Trophoblast cell (in vitro differentiated cells and primary cell): ENCODE results near the gene UBE2I.
"Not testable (repeated sequence)": the region's sequence is repeated elsewhere in the genome, so short reads cannot be mapped to it uniquely, and the experiment has no call there.

ENCODE experiments used
- DNase-seq, 2 donors: peaks; one replicate each; pipeline ENCODE4 v3.0.0-alpha.2; 2016
- H2AFZ ChIP-seq: 2 replicates; pipeline ENCODE4 v1.6.1; 2013; ENCODE audit warnings: low read length, moderate library complexity, mild to moderate bottlenecking; ENCODE audit not compliant: insufficient read depth, poor library complexity
- H2AK5ac ChIP-seq: 2 replicates; pipeline ENCODE4 v1.6.1; 2013; ENCODE audit warnings: mild to moderate bottlenecking, low read length
- H2BK120ac ChIP-seq: 2 replicates; pipeline ENCODE4 v1.6.1; 2013; ENCODE audit warnings: low read length, mild to moderate bottlenecking, moderate library complexity; ENCODE audit not compliant: insufficient read depth, poor library complexity
- H2BK12ac ChIP-seq: 2 replicates; pipeline ENCODE4 v1.6.1; 2013; ENCODE audit warnings: mild to moderate bottlenecking, low read length, moderate library complexity
- H2BK5ac ChIP-seq: 2 replicates; pipeline ENCODE4 v1.6.1; 2013; ENCODE audit warnings: low read length, low read depth, moderate library complexity, mild to moderate bottlenecking; ENCODE audit not compliant: poor library complexity
- H3K14ac ChIP-seq: 2 replicates; pipeline ENCODE4 v1.6.1; 2013; ENCODE audit warnings: mild to moderate bottlenecking, low read length
- H3K18ac ChIP-seq: 2 replicates; pipeline ENCODE4 v1.6.1; 2013; ENCODE audit warnings: mild to moderate bottlenecking, low read length
- H3K23ac ChIP-seq: 2 replicates; pipeline ENCODE4 v1.6.1; 2013; ENCODE audit warnings: low read length
- H3K27ac ChIP-seq: 2 replicates; pipeline ENCODE4 v1.5.1; 2013; ENCODE audit warnings: low read depth, mild to moderate bottlenecking, inconsistent platforms, low read length, moderate library complexity
- H3K27me3 ChIP-seq: 2 replicates; pipeline ENCODE4 v1.6.1; 2013; ENCODE audit warnings: inconsistent platforms, mild to moderate bottlenecking, low read length, moderate library complexity; ENCODE audit not compliant: insufficient read depth
- H3K36me3 ChIP-seq, 2 experiments: 1 replicate in 1 of 2; 2 replicates in 1 of 2; pipeline ENCODE4 v1.6.1; 2013; ENCODE audit warnings: low read length in 2 of 2, mild to moderate bottlenecking in 2 of 2, moderate library complexity in 1 of 2; ENCODE audit not compliant: insufficient read depth in 2 of 2, control insufficient read depth in 1 of 2
- H3K4ac ChIP-seq: 2 replicates; pipeline ENCODE4 v1.6.1; 2013; ENCODE audit warnings: low read depth, mild to moderate bottlenecking, low read length, moderate library complexity
- H3K4me1 ChIP-seq, 2 experiments: 1 replicate in 1 of 2; 2 replicates in 1 of 2; pipeline ENCODE4 v1.6.1; 2013; ENCODE audit warnings: low read length in 2 of 2, mild to moderate bottlenecking in 2 of 2, moderate library complexity in 1 of 2; ENCODE audit not compliant: insufficient read depth in 2 of 2, control insufficient read depth in 1 of 2
- H3K4me2 ChIP-seq: 2 replicates; pipeline ENCODE4 v1.6.1; 2013; ENCODE audit warnings: inconsistent platforms, mild to moderate bottlenecking, low read length, moderate library complexity
- H3K4me3 ChIP-seq: 2 replicates; pipeline ENCODE4 v1.5.1; 2013; ENCODE audit warnings: mild to moderate bottlenecking, low read depth, low read length, inconsistent platforms
- H3K79me1 ChIP-seq: one replicate; pipeline ENCODE4 v1.6.1; 2013; ENCODE audit warnings: low read length
- H3K79me2 ChIP-seq: 2 replicates; pipeline ENCODE4 v1.6.1; 2013; ENCODE audit warnings: low read length, mild to moderate bottlenecking; ENCODE audit not compliant: control insufficient read depth, insufficient read depth, poor library complexity
- H3K9ac ChIP-seq: 2 replicates; pipeline ENCODE4 v1.6.1; 2013; ENCODE audit warnings: mild to moderate bottlenecking, low read length
- H3K9me3 ChIP-seq: 2 replicates; pipeline ENCODE4 v1.6.1; 2013; ENCODE audit warnings: low read depth, mild to moderate bottlenecking, control low read depth, inconsistent platforms, low read length; ENCODE audit not compliant: insufficient read depth
- H4K12ac ChIP-seq: 2 replicates; pipeline ENCODE4 v1.6.1; 2013; ENCODE audit warnings: low read depth, mild to moderate bottlenecking, low read length, moderate library complexity
- H4K8ac ChIP-seq: 2 replicates; pipeline ENCODE4 v1.6.1; 2013; ENCODE audit warnings: low read depth, mild to moderate bottlenecking, low read length, moderate library complexity
- H4K91ac ChIP-seq: one replicate; pipeline ENCODE4 v1.6.1; 2013; ENCODE audit warnings: low read depth, mild to moderate bottlenecking, low read length, moderate library complexity
- WGBS: extraction: QIAGEN DNeasy Blood & Tissue Kit; methylation state at CpG from one replicate; pipeline ENCODE4 v1.1.7; 2013; ENCODE audit warnings: missing lambda C conversion rate; ENCODE audit not compliant: insufficient read length, insufficient coverage; ENCODE audit errors: extremely low coverage; 5-methylcytosine and 5-hydroxymethylcytosine counted together

The UBE2I gene

GRCh38 chr16:1271724-1272413, 37.6 kb upstream of the UBE2I start:
- not testable (repeated sequence) for H3K79me1 ChIP-seq, H2AK5ac ChIP-seq, H3K36me3 ChIP-seq, H4K8ac ChIP-seq, H3K4ac ChIP-seq, H4K12ac ChIP-seq, H3K4me1 ChIP-seq, H3K27me3 ChIP-seq, H3K14ac ChIP-seq, H3K27ac ChIP-seq, H4K91ac ChIP-seq, H3K9ac ChIP-seq, H3K9me3 ChIP-seq, H2BK120ac ChIP-seq, H2AFZ ChIP-seq, DNase-seq, H3K18ac ChIP-seq, H2BK5ac ChIP-seq, H3K79me2 ChIP-seq, H3K23ac ChIP-seq, H2BK12ac ChIP-seq, H3K4me2 ChIP-seq
- WGBS, result no CpG with 5 or more reads among the region's 19 CpGs
- H3K4me3 ChIP-seq, result peak overlapping the region; percentile 18

DNA sequence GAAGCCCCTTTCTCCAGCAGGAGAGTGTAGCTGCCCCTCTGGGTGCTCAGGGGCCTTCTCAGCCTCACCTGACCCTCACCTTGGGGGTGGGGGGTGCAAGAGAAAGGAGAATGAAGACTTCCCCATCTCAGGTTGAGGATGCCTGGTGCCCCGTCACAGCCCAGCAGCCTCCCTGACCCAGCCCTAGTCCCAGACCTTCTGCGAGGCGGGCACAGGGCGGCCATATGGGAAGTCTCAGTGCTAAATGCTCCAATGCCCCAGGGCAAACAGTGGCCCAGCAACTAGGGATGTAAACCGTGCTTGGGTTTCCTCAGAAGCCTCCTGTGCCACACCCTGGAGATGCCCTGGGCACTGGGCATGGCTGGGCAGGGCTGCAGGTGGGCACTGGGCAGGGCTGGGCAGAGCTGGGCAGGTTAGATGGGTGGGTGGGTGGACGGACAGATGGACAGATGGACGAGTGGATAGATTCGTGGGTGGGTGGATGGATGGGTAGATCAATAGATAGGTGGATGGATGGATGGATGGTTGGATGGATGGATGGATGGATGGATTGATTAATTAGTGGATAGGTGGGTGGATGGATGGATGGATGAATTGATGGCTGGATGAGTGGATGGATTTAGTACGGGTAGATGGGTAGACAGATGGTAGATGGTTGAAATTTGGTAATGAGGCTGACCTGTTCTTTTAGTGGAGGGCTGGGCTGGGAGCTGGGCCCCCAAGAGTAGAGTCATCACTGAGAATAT, 36.8 kb upstream of the UBE2I start:
- no peak overlapping the region for H2BK12ac ChIP-seq

DNA sequence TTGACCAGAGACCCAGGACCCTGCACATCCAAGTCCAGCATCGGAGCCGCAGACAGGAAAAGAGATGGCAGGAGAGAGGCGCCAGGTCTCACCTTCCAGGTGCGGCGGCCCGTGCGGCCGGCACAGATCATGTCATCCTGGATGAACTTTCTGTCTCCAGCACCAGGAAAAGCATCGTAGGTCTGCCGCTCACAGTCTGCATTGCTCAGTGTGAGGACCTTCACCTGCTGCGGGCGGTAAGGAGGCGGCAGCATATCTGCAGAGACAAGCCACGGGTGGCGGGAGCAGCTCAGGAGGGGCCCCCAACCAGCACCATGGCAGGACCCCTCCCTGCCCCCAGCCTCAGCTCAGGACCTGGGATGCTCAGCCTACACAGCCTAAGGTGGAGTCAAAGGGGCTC, 35.6 kb upstream of the UBE2I start:
- Histone ChIP-seq H2BK120ac (no peak overlapping the region), H2AFZ (no peak overlapping the region), H3K4me2 (no peak overlapping the region), H3K4me1 (no peaks in the 10 kb centered on the region), H3K79me1 (no peaks in the 10 kb centered on the region), H3K4ac (no peak overlapping the region), H2BK12ac (no peak overlapping the region), H3K18ac (no peak overlapping the region), H4K12ac (no peak overlapping the region), H2AK5ac (no peak overlapping the region), H3K27ac (no peak overlapping the region), H3K14ac (no peak overlapping the region), H2BK5ac (no peak overlapping the region), H3K4me3 (no peak overlapping the region), H4K8ac (no peak overlapping the region), H3K23ac (no peak overlapping the region), H3K36me3 (no peaks in the 10 kb centered on the region), H3K9me3 (peaks cover 3% of the 10 kb centered on the region), H3K79me2 (no peaks in the 10 kb centered on the region), H3K9ac (no peak overlapping the region), H4K91ac (no peak overlapping the region), H3K27me3 (no peaks in the 10 kb centered on the region)
- WGBS, result no CpG with 5 or more reads among the region's 15 CpGs
- DNase-seq, result no peak

More for the DNA sequence above, 36.8 kb upstream of the UBE2I start:
- no peaks in the 10 kb centered on the region for H3K36me3 ChIP-seq
- no peaks in the 10 kb centered on the region for H3K4me1 ChIP-seq
- no peak for DNase-seq
- H4K91ac ChIP-seq, result no peak overlapping the region
- H3K9me3 ChIP-seq, result peaks cover 3% of the 10 kb centered on the region
- H3K18ac ChIP-seq, result no peak overlapping the region
- H2BK5ac ChIP-seq, result no peak overlapping the region
- H3K27me3 ChIP-seq, result no peaks in the 10 kb centered on the region
- WGBS, result 100% methylated on average over 3 of the region's 9 CpGs
- no peak overlapping the region for H3K23ac ChIP-seq
- H3K79me2 ChIP-seq, result no peaks in the 10 kb centered on the region
- H3K9ac ChIP-seq, result no peak overlapping the region
- H2AFZ ChIP-seq, result no peak overlapping the region
- no peak overlapping the region for H3K4me3 ChIP-seq
- no peak overlapping the region for H4K12ac ChIP-seq
- no peak overlapping the region for H3K4ac ChIP-seq
- H2BK120ac ChIP-seq, result no peak overlapping the region
- no peak overlapping the region for H2AK5ac ChIP-seq
- no peaks in the 10 kb centered on the region for H3K79me1 ChIP-seq
- no peak overlapping the region for H3K4me2 ChIP-seq
- H4K8ac ChIP-seq, result no peak overlapping the region
- no peak overlapping the region for H3K14ac ChIP-seq
- no peak overlapping the region for H3K27ac ChIP-seq

DNA sequence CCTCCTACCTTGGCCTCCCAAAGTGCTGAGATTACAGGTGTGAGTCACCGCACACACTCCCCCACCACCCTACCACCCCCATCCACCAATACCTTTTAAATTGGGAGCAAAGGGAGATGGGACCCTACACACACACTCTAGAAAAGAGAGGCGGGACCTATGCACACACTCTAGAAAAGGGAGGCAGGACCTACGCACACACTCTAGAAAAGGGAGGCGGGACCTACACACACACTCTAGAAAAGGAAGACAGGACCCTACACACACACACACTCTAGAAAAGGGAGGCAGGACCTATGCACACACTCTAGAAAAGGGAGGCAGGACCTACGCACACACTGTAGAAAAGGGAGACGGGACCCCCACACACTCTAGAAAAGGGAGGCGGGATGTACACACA, 34.7 kb upstream of the UBE2I start:
- Histone ChIP-seq H4K91ac (no peak overlapping the region), H4K12ac (no peak overlapping the region), H3K79me2 (no peaks in the 10 kb centered on the region), H3K36me3 (no peaks in the 10 kb centered on the region), H2BK120ac (no peak overlapping the region), H3K79me1 (no peaks in the 10 kb centered on the region), H3K4me3 (no peak overlapping the region), H2BK12ac (no peak overlapping the region), H3K9me3 (peaks cover 5% of the 10 kb centered on the region), H3K9ac (no peak overlapping the region), H3K27me3 (no peaks in the 10 kb centered on the region), H2AFZ (no peak overlapping the region), H3K4me2 (no peak overlapping the region), H3K27ac (no peak overlapping the region), H2BK5ac (no peak overlapping the region), H3K4ac (no peak overlapping the region), H4K8ac (no peak overlapping the region), H3K4me1 (no peaks in the 10 kb centered on the region), H3K23ac (no peak overlapping the region), H3K14ac (no peak overlapping the region), H3K18ac (no peak overlapping the region), H2AK5ac (no peak overlapping the region)
- no peak for DNase-seq
- WGBS, result no CpG with 5 or more reads among the region's 7 CpGs
